ENCODE measurements around the gene CTIF. TPM values are rescaled to one million over a fixed set of nuclear protein-coding genes. Genes with fewer than 3 reads are reported as not detected.
A peak's percentile ranks its signal among the peaks of the same experiment; 100 is the strongest.
"Not testable (repeated sequence)": the region's sequence is repeated elsewhere in the genome, so short reads cannot be mapped to it uniquely, and the experiment has no call there.

The CTIF gene
- polyA plus RNA-seq, 3 donors, result 13.9 to 17.0 (median 15.3) TPM

DNA sequence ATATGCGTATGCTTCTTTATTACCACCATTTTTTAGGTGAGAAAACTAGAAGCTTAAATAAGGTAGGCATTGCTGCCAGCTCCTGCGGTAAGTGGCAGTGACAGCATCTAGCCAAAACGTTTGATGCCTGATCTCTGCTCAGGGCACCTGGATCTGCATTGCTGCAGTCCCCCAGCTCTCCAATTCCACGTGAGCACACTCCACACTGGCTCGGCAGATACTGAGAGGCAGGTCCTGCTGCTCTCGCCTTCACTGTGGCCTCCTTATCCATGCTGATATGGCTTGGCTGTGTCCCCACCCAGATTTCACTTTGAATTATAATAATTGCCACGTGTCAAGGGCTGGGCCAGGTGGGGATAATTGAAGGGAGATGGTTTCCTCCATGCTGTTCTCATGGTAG, 160.9 kb downstream of the CTIF start:
- no peak for DNase-seq (ENCODE audit: low read depth in 3 of 3, low spot score in 2 of 3)

GRCh38 chr18:48700446-48700845, 161.6 kb downstream of the CTIF start:
- DNase-seq (ENCODE audit: low read depth in 3 of 3, low spot score in 2 of 3), result no peak

DNA sequence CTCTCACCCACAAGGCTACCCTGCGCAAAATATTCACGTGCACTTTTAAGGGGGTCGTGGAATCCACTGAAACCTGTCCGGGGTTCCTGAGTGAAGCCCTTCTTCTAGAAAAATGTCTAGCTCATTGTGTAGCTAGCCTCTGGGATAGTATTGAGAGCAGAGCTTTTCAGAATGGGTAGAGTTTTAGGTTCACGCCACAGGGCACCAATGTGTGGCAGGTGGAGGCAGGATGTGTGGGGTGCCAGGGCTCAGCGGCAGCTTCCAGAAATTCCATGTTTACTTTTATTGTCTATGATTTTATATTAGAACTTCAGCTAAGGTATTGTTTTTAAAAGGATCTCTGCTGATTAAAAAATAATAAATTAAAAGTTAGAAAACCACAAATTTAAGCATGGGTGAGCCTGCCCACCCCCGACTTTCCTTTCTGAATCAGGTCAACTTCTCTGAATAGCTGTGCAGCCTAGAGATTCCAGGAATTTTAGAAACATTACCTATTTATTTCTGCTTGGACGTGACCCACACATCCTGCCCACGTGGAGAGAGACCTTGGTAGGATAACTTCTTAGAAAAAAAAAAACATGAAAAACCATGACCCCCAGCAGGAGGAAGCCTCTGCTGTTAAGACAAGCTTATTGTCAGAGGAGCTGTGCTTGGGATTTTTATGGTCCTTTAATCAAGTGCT, 163.7 kb downstream of the CTIF start:
- no peak for DNase-seq (ENCODE audit: low read depth in 3 of 3, low spot score in 2 of 3)

- no peak for DNase-seq (ENCODE audit: low read depth in 3 of 3, low spot score in 2 of 3)
These were observed 164.2 kb downstream of the CTIF start for GRCh38 chr18:48703028-48703386.

GRCh38 chr18:48703418-48703817, 164.6 kb downstream of the CTIF start:
- no peak for DNase-seq (ENCODE audit: low read depth in 3 of 3, low spot score in 2 of 3)

GRCh38 chr18:48705043-48705442, 166.2 kb downstream of the CTIF start:
- no peak for DNase-seq (ENCODE audit: low read depth in 3 of 3, low spot score in 2 of 3)

- DNase-seq (ENCODE audit: low read depth in 3 of 3, low spot score in 2 of 3), result no peak
These were observed 166.7 kb downstream of the CTIF start for GRCh38 chr18:48705531-48705930.

DNA sequence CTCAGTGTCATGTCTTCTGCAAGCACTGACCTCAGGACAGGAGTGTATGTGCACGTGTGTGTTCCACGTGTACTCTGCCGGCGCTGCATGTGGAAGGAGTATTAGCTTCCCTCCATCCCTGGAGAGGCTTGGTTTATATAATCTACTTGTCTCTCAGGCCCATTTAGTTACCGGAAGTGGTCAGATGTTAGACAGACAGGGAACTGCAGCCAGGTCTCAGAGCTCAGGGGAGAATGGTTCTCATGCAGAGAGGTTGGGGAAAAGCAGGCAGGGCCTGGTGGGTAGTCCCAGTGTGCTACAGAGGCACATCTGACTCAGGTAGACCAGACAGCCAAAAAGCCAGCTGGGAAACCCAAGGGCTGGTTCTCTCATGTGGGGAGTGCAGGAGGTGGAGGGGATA, 167.9 kb downstream of the CTIF start:
- DNase-seq (ENCODE audit: low read depth in 3 of 3, low spot score in 2 of 3), result no peak

DNA sequence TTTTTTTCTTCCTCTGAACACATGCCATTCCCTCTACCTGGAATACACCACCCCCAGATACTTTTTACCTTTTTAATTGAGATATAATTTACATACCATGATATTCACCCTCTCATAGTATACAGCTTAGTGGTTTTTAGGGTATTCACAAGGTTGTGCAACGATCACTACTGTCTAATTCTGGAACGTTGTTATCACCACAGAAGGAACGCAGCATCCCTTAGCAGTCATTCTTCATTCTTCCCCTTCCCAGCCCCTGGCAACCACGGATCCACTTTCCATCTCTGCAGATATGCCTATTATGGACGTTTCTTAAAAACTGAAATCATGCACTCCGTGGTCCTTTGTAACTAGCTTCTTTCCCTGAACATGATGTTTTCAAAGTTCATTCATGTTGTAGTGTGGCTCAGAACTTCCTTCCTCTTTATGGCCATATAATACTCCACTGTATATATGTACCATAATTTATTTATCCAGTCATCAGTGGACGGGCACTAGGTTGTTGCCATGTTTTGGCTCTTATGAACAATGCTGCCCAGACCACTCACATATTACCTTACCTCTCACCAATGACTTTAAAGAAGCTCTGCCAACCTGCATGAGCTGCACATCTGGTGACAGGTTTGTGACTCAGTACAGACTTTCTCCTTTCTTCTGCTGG, 168.9 kb downstream of the CTIF start:
- no peak for DNase-seq (ENCODE audit: low read depth in 3 of 3, low spot score in 2 of 3)

GRCh38 chr18:48708807-48709206, 170.0 kb downstream of the CTIF start:
- DNase-seq (ENCODE audit: low read depth in 3 of 3, low spot score in 2 of 3), result no peak

- DNase-seq (ENCODE audit: low read depth in 3 of 3, low spot score in 2 of 3), result no peak
These were observed 170.7 kb downstream of the CTIF start for GRCh38 chr18:48709371-48710062.

DNA sequence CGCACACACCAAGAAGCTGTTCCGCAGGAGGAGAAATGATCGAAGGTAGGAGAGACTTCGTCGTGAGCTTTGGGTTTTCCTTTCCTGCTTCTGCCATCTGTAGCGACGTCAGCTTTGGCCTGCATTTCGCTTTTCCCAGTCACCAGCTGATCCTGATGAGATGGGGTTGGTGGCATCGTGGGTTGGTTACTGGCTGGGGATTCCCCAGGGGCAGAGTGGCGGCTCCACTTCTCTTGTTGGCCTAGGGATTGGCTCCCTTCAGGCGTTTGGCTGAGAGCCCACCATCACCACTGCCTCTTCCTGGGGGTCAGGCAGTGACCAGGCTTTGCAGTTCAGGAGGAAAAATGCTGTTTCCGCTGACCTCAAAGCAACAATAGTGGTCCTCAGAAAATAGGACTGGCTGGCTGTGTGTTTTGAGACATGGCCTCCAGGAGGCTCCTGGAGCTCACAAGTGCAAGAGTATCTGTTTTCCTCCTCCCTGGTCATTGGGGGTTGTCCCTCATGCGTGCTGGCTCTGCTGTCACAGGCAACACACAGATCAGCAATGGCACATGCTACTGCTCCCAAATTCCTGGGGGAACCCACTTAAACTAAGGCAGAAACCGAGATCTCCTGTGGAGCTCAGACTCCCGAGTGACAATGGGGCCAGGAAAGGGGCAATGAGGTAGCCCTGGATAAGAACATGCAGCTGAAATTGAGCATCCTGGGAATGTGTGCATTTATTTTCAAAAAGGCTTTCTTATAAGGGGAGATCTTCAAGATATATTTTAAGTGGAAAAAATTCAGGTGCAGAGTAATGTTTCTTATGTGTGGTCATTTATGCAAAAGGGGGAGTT, 173.0 kb downstream of the CTIF start:
- peak in 2 of 3 donors; percentile 36 to 48 for DNase-seq (ENCODE audit: low read depth in 3 of 3, low spot score in 2 of 3)

- peak in 1 of 3 donors; percentile 14 for DNase-seq (ENCODE audit: low read depth in 3 of 3, low spot score in 2 of 3)
These were observed 174.5 kb downstream of the CTIF start for GRCh38 chr18:48713309-48713708.

- DNase-seq (ENCODE audit: low read depth in 3 of 3, low spot score in 2 of 3), result no peak
These were observed 176.0 kb downstream of the CTIF start for GRCh38 chr18:48714873-48715272.

DNA sequence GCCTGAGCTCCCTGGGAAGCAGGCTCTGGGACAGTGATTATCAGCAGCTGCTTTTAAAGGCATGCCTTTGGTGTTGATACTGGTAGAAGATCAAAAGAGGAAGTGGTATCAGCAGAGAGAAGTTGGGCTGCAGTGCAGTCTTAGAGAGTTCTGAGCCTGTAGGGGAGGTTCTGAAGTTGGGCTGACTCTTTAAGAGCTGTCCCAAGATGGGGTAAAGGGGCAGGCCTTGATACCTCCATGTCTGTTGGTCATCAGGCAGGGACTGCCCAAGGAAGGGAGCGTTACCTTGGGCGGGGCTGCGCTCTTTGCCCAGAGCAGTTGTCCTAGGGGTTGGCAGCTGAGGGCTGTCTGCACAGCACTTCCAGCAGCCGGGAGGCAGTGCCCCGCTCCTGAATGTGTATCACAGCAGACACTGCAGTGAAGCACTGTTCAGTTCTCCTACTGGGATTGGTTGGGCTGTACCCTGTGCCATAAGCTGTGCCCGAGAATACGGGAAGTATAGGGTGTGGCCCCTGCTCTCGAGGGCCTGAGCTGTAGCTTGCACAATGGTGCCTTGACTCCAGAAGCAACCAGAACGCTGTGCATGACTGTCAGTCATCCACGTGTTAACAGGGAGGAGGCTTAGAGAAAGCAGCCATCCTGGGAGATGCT, 177.0 kb downstream of the CTIF start:
- no peak for DNase-seq (ENCODE audit: low read depth in 3 of 3, low spot score in 2 of 3)

DNA sequence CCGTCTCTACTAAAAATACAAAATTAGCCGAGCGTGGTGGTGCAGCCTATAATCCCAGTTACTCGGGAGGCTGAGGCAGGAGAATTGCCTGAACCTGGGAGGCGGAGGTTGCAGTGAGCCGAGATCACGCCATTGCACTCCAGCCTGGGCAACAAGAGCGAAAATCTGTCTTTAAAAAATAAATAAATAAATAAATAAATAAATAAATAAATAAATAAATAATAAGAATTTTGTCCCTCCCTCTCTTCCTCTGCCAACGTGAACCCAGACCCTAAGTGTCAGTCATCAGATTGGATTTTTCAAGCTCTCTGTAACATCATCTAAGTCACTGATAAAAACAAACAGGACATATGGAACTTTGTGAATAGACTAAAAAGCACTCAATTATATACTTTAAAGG, 178.4 kb downstream of the CTIF start:
- DNase-seq (ENCODE audit: low read depth in 3 of 3, low spot score in 2 of 3), result not testable (repeated sequence)

DNA sequence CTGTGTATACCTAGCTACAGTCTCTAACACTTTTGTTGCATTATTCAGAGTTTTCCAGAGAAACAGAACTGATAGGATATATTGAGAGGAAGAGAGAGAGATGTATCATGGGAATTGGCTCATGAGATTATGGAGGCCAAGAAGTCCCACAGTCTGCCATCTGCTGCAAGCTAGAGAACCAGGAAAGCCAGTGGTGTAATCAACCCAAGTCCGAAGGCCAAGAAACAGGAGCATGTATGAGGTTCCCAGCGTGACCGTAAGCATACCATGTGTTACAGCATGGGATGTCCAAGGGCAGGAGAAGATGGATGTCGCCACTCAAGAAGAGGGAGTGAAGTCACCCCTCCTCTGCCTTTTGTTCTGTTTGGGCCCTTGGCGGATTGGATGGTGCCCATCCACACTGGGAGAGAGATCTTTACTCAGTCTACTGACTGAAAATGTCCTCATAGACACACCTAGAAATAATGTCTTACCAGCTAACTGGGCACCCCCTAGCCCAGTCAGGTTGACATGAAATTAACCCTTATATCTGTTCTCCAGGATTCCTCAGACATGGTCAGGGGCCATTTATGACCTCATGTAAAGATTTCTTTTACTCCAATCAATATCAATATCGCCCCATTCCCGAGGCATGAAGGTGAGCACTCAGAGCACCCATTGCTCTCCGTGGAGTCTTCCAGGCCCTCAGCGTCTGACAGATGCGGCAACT, 179.6 kb downstream of the CTIF start:
- DNase-seq (ENCODE audit: low read depth in 3 of 3, low spot score in 2 of 3), result no peak

- DNase-seq (ENCODE audit: low read depth in 3 of 3, low spot score in 2 of 3), result no peak
These were observed 180.6 kb downstream of the CTIF start for GRCh38 chr18:48719388-48719787.

DNA sequence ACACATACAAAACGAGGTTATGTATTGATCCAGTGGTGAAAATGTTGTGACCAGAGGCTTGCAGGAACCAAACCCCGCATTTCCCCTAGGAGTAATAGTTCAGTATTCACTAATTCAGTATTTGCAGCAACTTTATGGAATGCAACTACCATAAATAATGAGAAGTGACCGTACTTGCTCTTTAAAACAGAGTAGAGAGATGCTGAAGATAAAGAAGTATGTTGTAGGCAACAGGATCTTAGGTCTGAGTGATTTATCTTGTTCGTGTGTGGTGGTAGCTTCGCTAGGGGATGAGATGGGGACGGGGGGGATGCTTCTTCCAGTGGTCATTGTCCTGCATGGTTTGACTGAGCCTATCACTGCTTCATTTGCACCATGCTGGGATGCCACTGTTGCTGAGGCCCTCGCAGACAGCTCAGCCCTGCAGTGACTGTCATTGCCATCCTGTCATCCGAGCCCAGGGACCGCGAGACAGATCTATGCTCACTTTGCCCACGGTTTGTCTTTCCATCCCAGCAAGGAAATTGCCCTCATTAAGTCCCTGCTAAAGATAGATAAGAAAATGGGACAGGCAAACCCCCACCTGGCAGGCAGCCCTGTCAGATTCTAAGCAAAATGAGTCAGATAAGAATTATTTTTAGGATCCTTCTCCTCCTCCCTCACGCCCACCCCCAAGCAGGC, 181.3 kb downstream of the CTIF start:
- DNase-seq (ENCODE audit: low read depth in 3 of 3, low spot score in 2 of 3), result no peak
